ENCODE results near the gene IQCE.

IQCE gene

GRCh38 chr7:2637066-2637471, 78.3 kb downstream of the IQCE start:
- DNase-seq = no peak

- DNase-seq = no peak
Observed at GRCh38 chr7:2637505-2638223, 78.9 kb downstream of the IQCE start.

- DNase-seq = no peak
Observed at GRCh38 chr7:2638224-2638991, 79.6 kb downstream of the IQCE start.

GRCh38 chr7:2639181-2639681, 80.5 kb downstream of the IQCE start:
- DNase-seq = no peak

- DNase-seq = no peak
Observed at GRCh38 chr7:2639695-2640481, 81.1 kb downstream of the IQCE start.

GRCh38 chr7:2640482-2640830, 81.7 kb downstream of the IQCE start:
- DNase-seq = no peak

GRCh38 chr7:2640846-2641316, 82.1 kb downstream of the IQCE start:
- DNase-seq = no peak

GRCh38 chr7:2641406-2642393, 82.9 kb downstream of the IQCE start:
- peak; percentile 58 for DNase-seq

- DNase-seq = peak; percentile 67
Observed at GRCh38 chr7:2643386-2644219, 84.8 kb downstream of the IQCE start.

GRCh38 chr7:2644220-2644561, 85.4 kb downstream of the IQCE start:
- no peak for DNase-seq

GRCh38 chr7:2644562-2645273, 85.9 kb downstream of the IQCE start:
- no peak for DNase-seq

GRCh38 chr7:2645274-2645868, 86.6 kb downstream of the IQCE start:
- DNase-seq = peak; percentile 78

GRCh38 chr7:2646336-2646679, 87.5 kb downstream of the IQCE start:
- no peak for DNase-seq

- DNase-seq = no peak
Observed at GRCh38 chr7:2646680-2647571, 88.1 kb downstream of the IQCE start.

- DNase-seq = no peak
Observed at GRCh38 chr7:2647594-2648172, 88.9 kb downstream of the IQCE start.

GRCh38 chr7:2649139-2649838, 90.5 kb downstream of the IQCE start:
- DNase-seq = no peak

GRCh38 chr7:2649991-2650390, 91.2 kb downstream of the IQCE start:
- no peak for DNase-seq

- DNase-seq = no peak
Observed at GRCh38 chr7:2650451-2650850, 91.7 kb downstream of the IQCE start.

Data from hematopoietic multipotent progenitor cell treated with erythropoietin and hydrocortisone succinate and interleukin-3 and kit ligand, for 6 days (in vitro differentiated cells).